Stimulated activated CD8-positive, alpha-beta memory T cell treated with anti-CD3 and anti-CD28 coated beads, Interleukin-12 subunit alpha, Interleukin-12 subunit beta, amount 100 ng/mL, for 1 hour (primary cell): Measurements from ENCODE around the gene RNF183.

Source experiments
- DNase-seq: peaks from one replicate; pipeline ENCODE4 v3.0.0-alpha.2; 2020; ENCODE audit warnings: low read depth

Gene RNF183

DNA sequence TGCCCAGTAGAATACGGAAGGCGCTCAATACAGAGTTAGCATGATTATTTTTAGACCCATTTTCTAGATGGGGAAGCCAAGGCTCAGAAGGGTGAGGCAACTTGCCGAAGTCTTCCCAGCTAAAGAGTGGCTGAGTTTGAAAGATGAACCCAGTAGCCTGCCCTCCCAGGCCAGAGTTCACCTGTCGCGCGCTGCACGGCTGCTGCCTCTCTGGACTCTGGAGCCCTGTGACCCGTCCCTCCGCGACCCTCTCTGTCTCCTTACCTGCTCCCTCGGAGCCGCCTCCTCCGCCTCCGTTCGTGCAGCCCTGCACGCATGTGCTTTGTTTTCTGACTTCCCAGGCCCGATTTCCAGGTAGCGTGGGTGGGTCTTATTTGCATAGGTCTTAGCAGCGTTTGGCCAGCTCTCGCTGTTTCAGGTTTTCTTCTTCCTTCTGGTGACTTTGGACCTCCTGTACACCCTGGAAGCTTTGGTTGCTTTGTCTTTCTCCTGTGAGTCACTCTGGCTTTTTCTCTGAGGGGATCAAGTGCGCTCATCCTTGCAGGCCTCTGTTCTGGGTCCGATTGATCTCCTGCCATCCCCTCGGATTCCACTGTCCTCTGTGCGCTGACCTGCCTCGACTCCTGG lies at the start of gene RNF183:
Gene RNF183 (minus strand): TSS at position 585 of the 627 bp plus-strand sequence. CDS start 5,192 bp downstream, outside the sequence.
- DNase-seq, result no peak

- no peak for DNase-seq
Observed at GRCh38 chr9:113352411-113352810, 49.2 kb upstream of the RNF183 start.

- DNase-seq, result no peak
Observed at GRCh38 chr9:113352006-113352405, 48.8 kb upstream of the RNF183 start.

DNA sequence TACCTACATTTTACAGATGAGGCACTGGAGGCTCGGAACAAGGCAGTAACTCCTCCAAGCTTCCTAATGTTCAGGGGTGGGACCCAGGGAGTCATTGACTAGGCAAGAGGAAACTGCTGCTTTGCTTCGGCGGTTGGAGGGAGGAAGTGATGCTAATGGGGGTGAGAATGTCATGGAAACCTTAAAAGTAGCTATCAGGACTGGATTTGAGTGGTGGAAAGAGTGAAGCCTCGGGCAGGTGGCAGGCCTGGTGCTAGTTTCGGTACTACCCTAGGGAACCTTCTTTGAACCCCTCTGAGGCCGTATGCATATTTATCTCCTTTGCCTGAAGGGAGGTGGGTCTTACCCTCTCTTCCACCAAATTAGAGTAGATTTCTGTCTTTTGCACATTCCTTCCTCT lies 47.8 kb upstream of the RNF183 start:
- DNase-seq, result no peak

DNA sequence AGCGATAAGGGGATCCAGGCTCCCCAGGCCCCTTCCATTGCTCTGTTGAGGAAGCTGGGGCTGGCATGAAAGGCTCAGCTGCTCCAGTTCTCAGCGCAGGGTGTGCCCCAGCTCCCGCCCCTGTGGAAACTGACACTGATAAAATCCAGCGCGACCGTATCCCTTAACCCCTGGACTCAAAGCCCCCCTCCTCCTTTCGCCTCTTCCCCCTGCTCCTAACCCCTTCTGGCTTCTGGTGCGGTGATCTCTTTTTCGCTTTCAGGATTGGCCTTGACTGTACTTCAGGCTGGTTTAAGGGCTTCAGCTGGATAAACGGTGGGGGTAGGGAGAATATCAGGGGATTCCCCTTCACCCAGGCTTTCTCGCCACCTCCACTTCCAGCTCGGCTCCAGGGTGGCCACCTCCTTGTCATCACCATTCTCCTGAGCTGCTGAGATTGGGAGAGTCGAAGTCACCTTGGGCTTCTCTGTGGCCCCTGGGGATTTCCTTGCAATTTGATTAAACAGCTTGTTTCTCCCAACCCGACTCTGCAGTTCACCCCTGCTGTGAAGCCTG lies 47.0 kb upstream of the RNF183 start:
- no peak for DNase-seq

DNA sequence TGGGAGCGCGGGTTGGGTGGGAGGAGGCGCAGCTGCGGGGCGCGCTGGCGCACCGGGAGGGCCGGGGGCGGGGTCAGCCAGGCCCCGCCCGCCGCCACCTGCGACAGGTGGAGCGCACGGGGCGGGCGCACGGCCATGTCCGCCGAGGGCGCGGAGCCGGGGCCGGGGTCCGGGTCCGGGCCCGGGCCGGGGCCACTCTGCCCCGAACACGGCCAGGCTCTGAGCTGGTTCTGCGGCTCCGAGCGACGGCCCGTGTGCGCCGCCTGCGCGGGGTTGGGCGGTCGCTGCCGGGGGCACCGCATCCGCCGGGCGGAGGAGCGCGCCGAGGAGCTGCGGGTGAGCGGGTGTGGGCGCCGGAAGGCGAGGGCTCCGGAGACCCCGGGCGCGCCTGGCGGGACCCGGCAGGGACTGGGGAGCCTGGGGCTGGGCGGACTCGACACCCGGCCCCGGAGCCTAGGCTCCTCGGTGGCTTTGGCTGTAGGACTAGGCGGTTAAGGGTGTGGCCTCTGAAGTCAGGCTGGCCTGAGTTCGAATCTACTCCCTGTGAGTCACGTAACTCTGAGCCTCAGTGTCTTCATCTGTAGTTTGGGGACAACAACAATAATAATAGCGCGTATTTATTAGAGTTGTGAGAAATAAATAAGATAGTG lies 46.4 kb upstream of the RNF183 start, which contains the start of gene BSPRY:
Gene BSPRY (plus strand): TSS at position 97 of the 650 bp plus-strand sequence. CDS start 39 bp downstream, at position 136.
- no peak for DNase-seq

DNA sequence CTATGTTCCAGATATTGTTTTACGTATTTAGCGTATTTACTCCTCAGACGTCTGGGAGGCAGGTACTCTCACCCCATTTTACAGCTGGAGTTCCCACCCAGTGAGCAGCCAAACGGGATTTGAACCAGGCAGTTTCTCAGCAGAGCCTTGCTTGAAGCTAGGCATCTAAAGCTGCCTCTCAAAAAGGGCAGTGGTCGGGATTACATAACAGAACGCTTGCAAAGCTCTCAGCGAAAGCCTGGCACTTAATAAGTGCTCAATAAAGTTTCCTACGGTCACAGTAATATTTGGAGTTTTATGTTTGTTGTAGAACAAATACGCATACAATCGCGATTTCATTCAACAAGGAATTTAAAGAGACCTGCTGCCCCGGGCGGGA lies 45.9 kb upstream of the RNF183 start:
- DNase-seq, result no peak

DNA sequence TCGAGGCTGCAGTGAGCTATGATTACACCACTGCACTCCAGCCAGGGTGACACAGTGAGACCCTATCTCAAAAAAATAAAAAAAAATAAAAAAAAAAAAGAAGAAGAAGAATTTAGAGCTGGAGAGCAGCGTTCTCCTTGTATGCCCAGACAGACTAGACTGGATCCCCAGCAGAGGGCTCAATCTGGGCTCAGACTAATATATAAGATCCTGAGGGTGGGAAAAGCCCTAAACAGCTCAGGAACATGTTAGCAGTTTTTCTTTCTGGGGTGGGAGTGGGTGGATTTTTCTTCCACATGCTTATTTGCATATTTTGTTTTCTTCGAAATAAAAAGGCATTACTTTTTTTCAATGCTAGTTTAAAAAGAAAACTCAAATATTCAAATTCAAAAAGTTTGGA lies 45.3 kb upstream of the RNF183 start:
- no peak for DNase-seq

DNA sequence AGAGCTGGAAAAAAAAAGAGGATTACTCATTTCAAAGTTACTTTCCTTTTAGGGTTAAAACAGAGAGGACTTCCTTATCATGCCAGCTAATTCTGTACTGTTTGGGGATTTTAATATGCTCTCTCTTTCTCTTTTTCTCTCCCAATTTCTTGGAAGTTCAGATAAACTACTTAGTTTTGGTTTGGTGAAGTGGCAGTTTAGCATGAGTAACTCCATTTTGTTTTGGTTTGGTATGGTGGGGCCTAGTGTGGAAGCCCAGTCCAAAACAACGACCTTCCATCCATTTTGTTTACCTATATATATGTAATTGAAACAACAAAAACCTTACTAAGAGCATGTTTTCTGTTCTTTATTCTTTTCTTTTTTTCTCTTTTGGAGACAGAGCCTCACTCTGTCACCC lies 42.5 kb upstream of the RNF183 start:
- no peak for DNase-seq

GRCh38 chr9:113345190-113345589 lies 42.0 kb upstream of the RNF183 start:
- DNase-seq, result no peak

DNA sequence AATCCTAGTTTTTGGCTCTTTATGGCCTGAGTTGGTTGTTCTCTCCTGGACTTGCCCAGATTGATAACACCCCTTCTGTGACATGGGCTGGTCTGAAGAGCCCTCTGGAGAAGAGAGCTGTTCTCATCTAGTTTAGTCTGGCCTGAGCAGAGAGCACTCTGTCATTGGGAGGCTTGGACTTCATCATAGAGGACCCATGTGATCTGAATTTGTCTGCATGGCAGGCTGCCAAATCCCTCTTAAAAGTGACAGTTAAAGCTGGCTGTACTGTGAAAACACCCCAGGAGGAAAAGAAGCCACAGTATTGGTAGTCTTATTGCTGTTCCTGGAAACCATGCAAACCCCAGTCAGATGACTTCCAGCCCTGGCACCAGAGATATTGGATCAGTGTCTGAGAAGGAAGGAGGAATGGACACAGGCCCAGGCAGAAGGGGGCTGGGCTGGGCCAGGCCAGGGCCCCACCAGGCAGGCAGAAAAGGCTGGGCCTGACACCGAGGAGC lies 40.6 kb upstream of the RNF183 start:
- DNase-seq, result no peak

DNA sequence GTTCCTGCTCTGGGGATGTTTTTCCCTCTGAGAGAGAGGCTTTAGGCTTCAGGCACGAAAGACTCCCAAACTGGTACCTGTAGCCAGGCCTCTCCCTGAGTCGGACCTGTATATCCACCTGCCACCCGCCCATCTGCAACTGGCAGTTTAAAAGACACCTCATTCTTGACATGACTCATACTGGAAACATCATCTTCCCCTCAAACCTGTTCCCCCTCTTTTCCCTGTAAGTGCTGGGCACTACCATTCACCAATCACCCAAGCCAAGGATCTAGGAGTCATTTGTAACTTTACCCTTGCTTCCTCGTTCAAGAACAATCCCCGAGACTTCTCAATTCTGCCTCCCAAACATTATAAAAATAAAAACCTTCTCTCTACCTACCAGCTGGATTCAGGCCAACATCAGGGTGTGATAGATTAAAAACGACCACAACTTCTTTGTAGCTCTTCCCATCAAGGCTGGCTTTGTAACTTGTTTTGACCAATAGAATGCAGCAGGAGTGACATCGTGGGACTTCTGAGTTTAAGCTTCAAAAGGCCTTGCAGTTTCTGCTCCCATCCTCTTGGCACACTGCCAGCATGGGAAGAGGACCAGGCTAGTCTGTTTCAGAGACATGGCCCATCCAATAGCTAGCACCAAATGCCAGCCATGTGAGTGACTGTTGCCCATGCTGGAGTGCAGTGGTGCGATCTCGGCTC lies 38.7 kb upstream of the RNF183 start:
- no peak for DNase-seq

DNA sequence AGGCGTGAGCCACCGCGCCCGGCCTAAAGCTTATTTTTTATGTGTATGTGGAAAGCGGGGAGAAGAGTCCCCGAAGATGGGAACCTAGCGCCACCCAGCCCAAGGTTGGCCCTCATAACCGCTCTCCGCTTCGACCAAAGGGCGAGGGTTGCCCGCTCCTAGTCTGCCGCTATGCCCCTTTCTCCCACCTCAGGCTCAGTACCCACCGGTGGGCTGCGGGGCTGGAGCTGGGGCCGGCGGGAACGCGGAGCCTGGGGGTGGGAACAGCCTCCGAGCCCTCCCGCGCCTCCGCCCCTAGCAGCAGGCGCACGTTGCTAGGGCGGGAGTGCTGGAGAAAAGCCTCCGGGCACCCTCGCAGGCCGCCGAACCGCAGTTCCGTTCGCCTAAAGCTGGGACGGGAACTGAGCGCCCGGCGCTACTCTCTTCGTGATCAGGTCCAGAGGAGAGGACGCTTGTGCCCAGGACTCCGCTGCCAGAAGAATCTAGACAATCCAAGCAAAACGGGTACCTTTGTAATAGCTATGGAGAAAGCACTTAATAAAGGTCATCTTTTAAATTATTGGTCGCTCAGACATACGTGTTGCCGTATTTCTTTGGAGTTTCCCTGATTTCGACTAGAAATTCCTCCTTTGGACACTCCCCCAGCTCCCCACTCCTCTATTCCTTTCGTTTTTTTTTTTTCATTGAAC lies 37.0 kb upstream of the RNF183 start, which contains the start of gene WDR31:
Gene WDR31 (minus strand): TSS at position 265 of the 689 bp plus-strand sequence. CDS start 8,253 bp downstream, outside the sequence.
- peak; percentile 60 for DNase-seq

DNA sequence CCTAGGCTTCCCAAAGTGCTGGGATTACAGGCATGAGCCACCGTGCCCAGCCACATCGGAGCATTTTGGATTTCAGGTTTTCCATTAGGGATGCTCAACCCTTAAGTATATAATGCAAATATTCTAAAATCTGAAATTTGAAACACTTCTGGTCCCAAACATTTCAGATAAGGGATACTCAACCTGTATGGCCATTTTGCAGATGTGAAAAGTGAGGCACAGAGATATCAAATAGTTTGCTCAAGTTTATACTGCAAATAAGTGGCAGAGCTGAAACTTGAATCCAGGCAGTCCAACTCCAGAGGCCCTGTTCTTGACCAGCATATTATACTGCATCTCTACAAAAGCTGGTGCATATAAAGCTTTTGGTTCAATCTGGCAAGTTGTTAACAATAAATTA lies 34.5 kb upstream of the RNF183 start:
- DNase-seq, result no peak

DNA sequence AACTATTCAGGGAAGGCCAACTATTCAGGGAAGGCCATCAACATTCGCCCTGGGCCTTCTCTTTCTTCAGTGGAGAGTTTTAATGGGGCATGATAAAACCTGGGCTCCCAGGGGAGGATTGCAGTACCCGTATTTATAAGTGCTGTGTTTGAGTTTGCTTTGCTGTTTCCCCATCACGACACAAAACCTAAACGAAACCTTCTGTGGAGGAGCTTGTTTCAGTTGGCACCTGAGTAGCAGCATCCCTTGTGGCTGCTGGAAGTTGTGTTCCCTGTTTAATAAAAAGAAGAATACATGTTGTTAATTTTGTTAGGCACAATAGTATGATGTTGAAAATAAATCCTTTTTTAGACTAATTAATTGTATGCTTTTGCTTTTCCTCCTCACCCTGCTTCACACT lies 28.6 kb upstream of the RNF183 start:
- DNase-seq, result no peak

DNA sequence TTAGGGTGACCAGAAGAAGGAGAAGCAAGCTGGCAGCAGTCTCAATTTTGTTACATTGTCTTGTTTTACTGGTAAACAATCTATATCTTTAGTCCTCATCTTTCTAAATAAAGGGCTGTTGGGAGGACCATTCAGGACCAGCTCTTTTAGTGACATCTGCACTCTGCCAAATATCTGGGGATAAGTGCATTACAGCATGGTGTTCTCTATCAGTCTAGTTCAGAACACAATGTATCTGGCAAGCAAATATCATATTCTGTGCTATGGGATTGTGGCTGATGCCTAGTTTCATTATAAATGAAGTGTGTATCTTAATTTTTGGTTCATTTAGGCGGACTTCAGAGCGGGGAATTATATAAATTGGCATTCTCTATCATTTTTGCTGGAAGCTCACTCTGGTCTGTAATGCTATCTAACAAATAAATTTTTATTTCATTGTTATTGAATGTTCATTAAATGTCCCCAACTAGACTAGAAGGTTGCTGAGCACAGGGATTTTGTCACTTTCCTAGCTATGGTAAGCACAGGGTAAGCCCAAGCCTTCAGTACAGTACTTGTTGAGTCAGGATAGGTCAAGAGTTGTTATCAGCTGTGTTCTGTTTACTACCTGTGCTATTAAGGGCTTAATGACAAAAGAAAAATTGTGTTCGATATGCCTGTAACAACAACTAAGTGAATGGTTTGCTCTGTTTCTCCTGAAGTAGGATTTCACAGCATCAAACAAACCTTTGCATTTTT lies 25.0 kb upstream of the RNF183 start:
- DNase-seq, result no peak

GRCh38 chr9:113326230-113326629 lies 23.1 kb upstream of the RNF183 start:
- no peak for DNase-seq

- no peak for DNase-seq
Observed at GRCh38 chr9:113322671-113323070, 19.5 kb upstream of the RNF183 start.

DNA sequence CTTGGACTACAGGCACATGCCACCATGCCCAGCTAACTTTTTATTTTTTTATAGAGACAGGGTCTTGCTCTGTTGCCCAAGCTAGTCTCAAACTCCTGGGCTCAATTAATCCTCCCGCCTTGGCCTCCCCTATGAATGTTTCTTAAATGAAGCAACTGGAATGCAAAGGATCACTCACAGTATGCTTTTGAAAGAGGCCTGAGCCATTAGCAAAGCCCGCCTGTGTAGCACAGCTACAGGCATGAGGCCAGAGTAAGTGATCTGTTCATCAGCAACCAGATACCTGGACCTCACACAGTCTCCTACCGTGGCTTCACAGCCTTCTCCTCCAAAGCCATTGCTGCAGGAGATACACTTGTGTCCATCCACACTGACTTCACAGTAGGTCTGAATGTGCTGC lies 16.9 kb upstream of the RNF183 start:
- DNase-seq, result no peak

DNA sequence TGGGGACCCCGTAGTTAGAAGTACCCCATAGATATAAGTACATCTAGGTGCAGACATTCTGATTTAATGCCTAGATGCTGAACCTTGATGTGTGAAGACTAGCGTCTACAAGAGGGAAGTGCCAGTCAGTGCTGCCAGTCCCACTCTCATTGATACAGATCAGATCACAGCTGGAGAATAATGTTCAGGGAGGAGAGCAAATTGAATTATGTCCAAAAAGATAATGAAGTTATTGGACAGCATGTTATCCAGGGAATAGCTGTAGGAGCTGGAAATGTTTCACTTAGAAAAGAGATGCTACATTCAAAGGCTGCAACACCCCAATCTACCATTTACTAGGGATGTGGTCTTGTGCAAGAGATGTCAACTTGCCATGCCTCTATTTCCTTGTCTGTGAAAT lies 15.9 kb upstream of the RNF183 start:
- DNase-seq, result no peak

DNA sequence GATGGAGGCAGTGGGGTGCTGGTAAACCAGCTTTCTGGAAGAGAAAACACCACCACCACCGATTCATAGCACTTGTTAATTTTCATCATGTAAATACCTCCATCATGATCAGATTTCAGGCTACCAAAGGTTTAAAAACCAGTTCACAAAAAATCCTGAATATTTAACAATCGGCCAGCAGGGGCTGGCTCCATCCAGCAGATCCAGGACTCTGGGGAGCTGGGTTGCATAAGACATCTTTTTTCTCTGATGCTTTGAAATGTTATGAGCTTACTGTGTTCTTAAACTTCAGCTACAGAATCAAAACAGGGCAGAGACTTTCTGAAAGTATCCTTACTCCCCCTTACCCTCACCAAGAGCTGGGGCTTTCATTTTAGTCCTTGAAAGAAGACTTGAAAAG lies 14.6 kb upstream of the RNF183 start:
- no peak for DNase-seq
